Tibial nerve (tissue), 4 donors: Measurements from ENCODE around the gene SGTA.

Experiments
- CTCF ChIP-seq, 5 experiments: fragments of 200-600 bp in 3 of 5; fragments of 450-650 bp in 2 of 5; sonication (generic) in 3 of 5; IDR thresholded peaks; one replicate each; pipeline ENCODE4 v1.5.1; 2016 to 2019; ENCODE audit warnings: antibody characterized with exemption in 5 of 5, mild to moderate bottlenecking in 3 of 5, moderate library complexity in 2 of 5
- EP300 ChIP-seq, 2 donors: sonication (generic); formaldehyde crosslinking; IDR thresholded peaks; one replicate each; pipeline ENCODE4 v1.6.1; 2017; ENCODE audit warnings: antibody characterized with exemption in 2 of 2, mild to moderate bottlenecking in 1 of 2
- POLR2A ChIP-seq, 2 donors: fragments of 450-650 bp; IDR thresholded peaks; one replicate each; pipeline ENCODE4 v1.6.1; 2017; ENCODE audit warnings: antibody characterized with exemption in 2 of 2, mild to moderate bottlenecking in 2 of 2, moderate library complexity in 2 of 2

DNA sequence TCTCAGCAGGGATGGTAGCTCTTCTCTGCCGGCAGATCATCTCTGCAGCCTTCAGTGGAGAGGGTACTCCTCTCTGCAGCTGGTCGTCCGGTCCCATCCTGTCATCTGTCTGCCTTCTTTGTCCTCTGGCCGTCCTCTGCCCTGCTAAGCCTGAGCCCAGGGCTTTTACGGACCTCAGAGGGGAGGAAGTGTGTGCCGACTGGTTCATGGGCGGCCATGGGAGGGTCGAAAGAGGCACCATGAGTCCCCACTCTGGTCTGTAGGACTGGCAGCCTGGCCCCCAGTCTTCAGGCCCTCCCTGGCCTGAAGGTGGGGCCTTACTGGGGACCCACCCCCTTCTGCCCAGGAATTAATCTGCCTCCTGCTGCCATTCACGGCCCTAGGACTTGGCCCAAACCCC lies 40.6 kb upstream of the SGTA start:
- TF ChIP-seq CTCF (IDR thresholded peaks at IDR 0.05) (no peak), POLR2A (IDR thresholded peaks at IDR 0.05) (no peak), EP300 (IDR thresholded peaks at IDR 0.05) (no peak)
